Loucy (cell line): ENCODE results near the gene CAMK2A.

Experiments used
- H2AFZ ChIP-seq: fragments of 200-600 bp; sonication (generic); 2 replicates; pipeline ENCODE4 v1.6.0; 2016; ENCODE audit warnings: antibody characterized with exemption, mild to moderate bottlenecking, low read length, moderate library complexity
- H3F3A ChIP-seq: fragments of 200-600 bp; 2 replicates; pipeline ENCODE4 v1.6.0; 2016; ENCODE audit warnings: antibody characterized with exemption, low read depth, mild to moderate bottlenecking
- H3K27me3 ChIP-seq: fragments of 200-600 bp; sonication (generic); 2 replicates; pipeline ENCODE4 v1.6.1; 2014; ENCODE audit warnings: low read length, mild to moderate bottlenecking; ENCODE audit not compliant: insufficient read depth, poor library complexity, severe bottlenecking
- H3K36me3 ChIP-seq: fragments of 200-600 bp; sonication (generic); 2 replicates; pipeline ENCODE4 v1.6.1; 2016; ENCODE audit warnings: low read length; ENCODE audit not compliant: insufficient read depth
- H3K4me1 ChIP-seq: fragments of 200-600 bp; sonication (generic); 2 replicates; pipeline ENCODE4 v1.5.1; 2014; ENCODE audit warnings: low read length, mild to moderate bottlenecking; ENCODE audit not compliant: insufficient read depth, poor library complexity, severe bottlenecking
- H3K4me2 ChIP-seq: fragments of 200-600 bp; sonication (generic); 2 replicates; pipeline ENCODE4 v1.6.0; 2014; ENCODE audit warnings: antibody characterized with exemption, low read length, low read depth, mild to moderate bottlenecking; ENCODE audit not compliant: poor library complexity, severe bottlenecking
- H3K4me3 ChIP-seq: fragments of 200-600 bp; sonication (generic); 2 replicates; pipeline ENCODE4 v1.5.1; 2014; ENCODE audit warnings: low read length, mild to moderate bottlenecking, mixed read lengths; ENCODE audit not compliant: poor library complexity, severe bottlenecking
- H3K79me2 ChIP-seq: fragments of 200-600 bp; sonication (generic); 2 replicates; pipeline ENCODE4 v1.6.1; 2014; ENCODE audit warnings: low read length; ENCODE audit not compliant: insufficient read depth
- H3K9ac ChIP-seq: fragments of 200-600 bp; sonication (generic); 2 replicates; pipeline ENCODE4 v1.6.0; 2014; ENCODE audit warnings: mild to moderate bottlenecking, low read depth, low read length, moderate library complexity; ENCODE audit not compliant: poor library complexity, severe bottlenecking
- H3K9me2 ChIP-seq: fragments of 200-600 bp; sonication (generic); replicated peaks from 2 replicates; pipeline ENCODE4 v1.6.1; 2016; ENCODE audit warnings: low read depth, low read length, mixed read lengths
- H3K9me3 ChIP-seq: fragments of 200-600 bp; sonication (generic); 2 replicates; pipeline ENCODE4 v1.6.1; 2014; ENCODE audit warnings: mild to moderate bottlenecking, antibody characterized with exemption, low read length, low read depth; ENCODE audit not compliant: insufficient read depth
- H4K20me1 ChIP-seq: fragments of 200-600 bp; sonication (generic); 2 replicates; pipeline ENCODE4 v1.6.0; 2014; ENCODE audit warnings: antibody characterized with exemption, low read length, mild to moderate bottlenecking; ENCODE audit not compliant: insufficient read depth, poor library complexity, severe bottlenecking
- CTCF ChIP-seq: fragments of 200-600 bp; sonication (generic); conservative IDR thresholded peaks from 2 replicates; pipeline ENCODE4 v1.5.1; 2014; ENCODE audit warnings: mild to moderate bottlenecking, antibody characterized with exemption, low read length
- EZH2phosphoT487 ChIP-seq: fragments of 200-600 bp; IDR thresholded peaks from 2 replicates; pipeline ENCODE4 v1.6.1; 2018; ENCODE audit warnings: antibody characterized with exemption, mild to moderate bottlenecking, moderate library complexity, borderline replicate concordance

The CAMK2A gene

GRCh38 chr5:150291388-150292385, 2.1 kb upstream of the CAMK2A start:
- Histone ChIP-seq H3K9me3 (no peaks in the 10 kb centered on the region), H3K36me3 (no peaks in the 10 kb centered on the region), H4K20me1 (no peaks in the 10 kb centered on the region), H3F3A (no peaks in the 10 kb centered on the region), H3K4me2 (no peak overlapping the region), H3K27me3 (no peaks in the 10 kb centered on the region), H3K4me3 (no peak overlapping the region), H3K9me2 (no peaks in the 10 kb centered on the region), H3K9ac (no peak overlapping the region), H3K79me2 (no peaks in the 10 kb centered on the region), H2AFZ (no peak overlapping the region), H3K4me1 (no peaks in the 10 kb centered on the region)
- TF ChIP-seq CTCF (no peak), EZH2phosphoT487 (no peak)

DNA sequence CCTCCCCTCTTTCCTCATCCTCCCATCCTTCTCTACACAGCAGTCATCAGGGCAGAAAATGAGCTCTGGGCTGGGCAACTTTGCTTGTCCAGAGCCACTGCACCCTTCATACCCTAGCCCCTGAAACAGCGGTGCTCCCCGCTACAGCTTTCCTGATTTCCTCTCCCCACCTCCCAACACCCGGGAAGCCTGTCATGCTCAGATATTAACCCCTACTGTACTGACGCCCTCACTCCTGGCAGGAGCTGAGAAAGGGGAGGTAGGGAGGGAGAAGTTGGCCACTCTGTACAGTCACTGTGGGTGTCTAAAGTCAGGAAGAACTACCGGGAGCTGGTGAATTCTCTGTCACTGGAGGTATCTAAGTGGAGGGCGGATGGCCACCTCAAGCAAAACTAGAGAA, 782 bp downstream of the CAMK2A start:
- no peaks in the 10 kb centered on the region for H3K9me3 ChIP-seq
- H3K79me2 ChIP-seq: no peaks in the 10 kb centered on the region
- TF ChIP-seq EZH2phosphoT487: no peak
- TF ChIP-seq CTCF: no peak
- no peaks in the 10 kb centered on the region for H3K27me3 ChIP-seq
- H4K20me1 ChIP-seq: no peaks in the 10 kb centered on the region
- H3K9me2 ChIP-seq: no peaks in the 10 kb centered on the region
- no peak overlapping the region for H3K4me3 ChIP-seq
- no peak overlapping the region for H3K4me2 ChIP-seq
- H3K36me3 ChIP-seq: no peaks in the 10 kb centered on the region
- H3K9ac ChIP-seq: no peak overlapping the region
- H2AFZ ChIP-seq: no peak overlapping the region
- H3F3A ChIP-seq: no peaks in the 10 kb centered on the region
- no peaks in the 10 kb centered on the region for H3K4me1 ChIP-seq

- TF ChIP-seq EZH2phosphoT487: no peak
- TF ChIP-seq CTCF: no peak
- H3K4me1 ChIP-seq: no peaks in the 10 kb centered on the region
- no peak overlapping the region for H3K9ac ChIP-seq
These were observed 1.2 kb downstream of the CAMK2A start for GRCh38 chr5:150288361-150288760.

More at GRCh38 chr5:150288361-150288760, 1.2 kb downstream of the CAMK2A start:
- no peaks in the 10 kb centered on the region for H3K27me3 ChIP-seq
- no peaks in the 10 kb centered on the region for H3K9me2 ChIP-seq
- H3K4me3 ChIP-seq: no peak overlapping the region
- no peaks in the 10 kb centered on the region for H3K9me3 ChIP-seq
- no peaks in the 10 kb centered on the region for H4K20me1 ChIP-seq
- H3K4me2 ChIP-seq: no peak overlapping the region
- no peaks in the 10 kb centered on the region for H3F3A ChIP-seq
- no peak overlapping the region for H2AFZ ChIP-seq
- H3K79me2 ChIP-seq: no peaks in the 10 kb centered on the region
- no peaks in the 10 kb centered on the region for H3K36me3 ChIP-seq
